Heart left ventricle (tissue), 13 donors: ENCODE data around the gene MAP3K10.

ENCODE experiments used
- CTCF ChIP-seq, 12 donors: fragments of 200-600 bp; sonication (generic) in 4 of 12; IDR thresholded peaks; one replicate each; pipeline versions ENCODE4 v1.5.0 to v1.8.0; 2018 to 2022; ENCODE audit warnings: antibody characterized with exemption in 12 of 12, mild to moderate bottlenecking in 5 of 12
- POLR2A ChIP-seq, 2 donors: fragments of 450-650 bp; IDR thresholded peaks; one replicate each; pipeline ENCODE4 v1.6.1; 2017; ENCODE audit warnings: antibody characterized with exemption in 2 of 2, mild to moderate bottlenecking in 2 of 2, moderate library complexity in 2 of 2
- donor health status: ischemic (EF 13 %, LVEDD 7.1; RV severe dilation, severe dysfunction).
- donor health status: DM: no; HTN: yes; CAD: no.
- donor health status: DM: no; HTN: no; CAD: no.
- donor health status: ischemic (EF 25% LVEDD 6.9; RV normal size, moderate dysfunction).
- donor health status: ischemic (EF 25% LVEDD 5.7; RV mildly dilated, moderate dysfunction).
- donor health status: ischemic (EF 35%, LVEDD 5.7; RV mildly dilated, moderate dysfunction).
- donor health status: nonischemic (EF 11% LVEDD 7.7; RV severe dilation, severe dysfunction).
- donor health status: DM: yes; HTN: yes; CAD: no.
- donor health status: PGD.
- donor health status: ischemic (EF 29% LVEDD 5.4; RV normal size, mild dysfunction).
- donor health status: nonischemic (EF 23%, LVEDD 6.1; RV moderate dilation, normal function).

GRCh38 chr19:40165362-40165937, 25.8 kb upstream of the MAP3K10 start:
- TF ChIP-seq CTCF (IDR thresholded peaks at IDR 0.05) (peak; percentile 24 to 66 (median 51)), POLR2A (IDR thresholded peaks at IDR 0.05) (no peak)
